Prostate gland (tissue), 2 donors: ENCODE data around the gene CALML3.

Experiments
- POLR2A ChIP-seq: fragments of 450-650 bp; IDR thresholded peaks from one replicate; pipeline ENCODE4 v1.6.1; 2016; ENCODE audit warnings: antibody characterized with exemption, mild to moderate bottlenecking
- TF ChIP-seq, protein P1 (sequence below), 4 experiments: fragments of 200-600 bp in 2 of 4; fragments of 450-650 bp in 2 of 4; sonication (generic) in 2 of 4; IDR thresholded peaks; 1 replicate in 3 of 4; 2 replicates in 1 of 4; pipeline ENCODE4 v1.5.1; 2016 to 2019; ENCODE audit warnings: antibody characterized with exemption in 4 of 4, mild to moderate bottlenecking in 2 of 4, moderate library complexity in 2 of 4

DNA sequence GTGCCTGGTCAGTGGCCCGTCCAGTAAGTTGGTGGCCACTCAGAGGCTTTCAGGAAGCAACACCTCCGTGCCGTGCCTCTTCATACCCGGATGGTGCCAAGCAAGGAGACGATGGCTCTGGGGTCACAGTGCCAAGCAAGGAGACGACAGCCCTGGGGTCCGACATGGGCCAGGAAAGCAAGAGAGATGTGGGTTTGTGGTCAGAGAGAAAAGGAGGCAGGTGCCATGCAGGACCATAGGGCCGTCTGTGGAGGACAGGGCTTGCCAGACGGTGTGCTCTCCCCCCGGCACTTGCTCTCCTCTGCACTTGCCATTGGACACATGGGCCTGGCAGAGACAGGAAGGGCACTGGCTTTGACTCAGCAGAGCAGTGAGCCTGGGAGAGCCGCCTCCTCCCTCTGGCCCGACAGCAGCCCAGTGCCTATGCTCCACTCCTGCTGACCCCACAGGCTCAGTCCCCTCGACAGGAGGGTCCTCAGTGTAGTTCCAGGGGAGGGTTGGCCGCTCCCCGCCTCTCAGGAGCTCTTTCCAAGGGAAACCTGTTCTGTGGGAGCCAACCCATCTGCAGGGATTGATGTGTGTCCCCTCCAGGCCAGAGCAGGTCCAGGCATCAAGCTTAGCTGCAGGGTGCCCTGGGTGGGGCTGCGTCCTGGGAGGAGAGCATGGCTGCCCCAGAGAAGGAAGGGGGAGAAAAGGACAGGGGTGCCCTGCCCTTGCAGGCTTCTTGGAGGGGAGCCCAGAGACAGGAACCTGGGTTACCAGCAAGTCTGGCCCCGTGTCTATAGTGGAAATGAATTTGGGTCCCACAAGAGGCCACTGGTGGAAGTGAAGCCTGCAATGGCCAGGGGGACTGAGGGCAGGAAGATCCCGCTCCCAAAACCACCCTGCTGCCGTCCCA is 17.8 kb upstream of the CALML3 start:
- no peak for TF ChIP-seq POLR2A
- TF ChIP-seq, protein P1, sequence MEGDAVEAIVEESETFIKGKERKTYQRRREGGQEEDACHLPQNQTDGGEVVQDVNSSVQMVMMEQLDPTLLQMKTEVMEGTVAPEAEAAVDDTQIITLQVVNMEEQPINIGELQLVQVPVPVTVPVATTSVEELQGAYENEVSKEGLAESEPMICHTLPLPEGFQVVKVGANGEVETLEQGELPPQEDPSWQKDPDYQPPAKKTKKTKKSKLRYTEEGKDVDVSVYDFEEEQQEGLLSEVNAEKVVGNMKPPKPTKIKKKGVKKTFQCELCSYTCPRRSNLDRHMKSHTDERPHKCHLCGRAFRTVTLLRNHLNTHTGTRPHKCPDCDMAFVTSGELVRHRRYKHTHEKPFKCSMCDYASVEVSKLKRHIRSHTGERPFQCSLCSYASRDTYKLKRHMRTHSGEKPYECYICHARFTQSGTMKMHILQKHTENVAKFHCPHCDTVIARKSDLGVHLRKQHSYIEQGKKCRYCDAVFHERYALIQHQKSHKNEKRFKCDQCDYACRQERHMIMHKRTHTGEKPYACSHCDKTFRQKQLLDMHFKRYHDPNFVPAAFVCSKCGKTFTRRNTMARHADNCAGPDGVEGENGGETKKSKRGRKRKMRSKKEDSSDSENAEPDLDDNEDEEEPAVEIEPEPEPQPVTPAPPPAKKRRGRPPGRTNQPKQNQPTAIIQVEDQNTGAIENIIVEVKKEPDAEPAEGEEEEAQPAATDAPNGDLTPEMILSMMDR (IDR thresholded peaks at IDR 0.05) = no peak
